ENCODE data around the gene CSRP2.

Gene CSRP2

DNA sequence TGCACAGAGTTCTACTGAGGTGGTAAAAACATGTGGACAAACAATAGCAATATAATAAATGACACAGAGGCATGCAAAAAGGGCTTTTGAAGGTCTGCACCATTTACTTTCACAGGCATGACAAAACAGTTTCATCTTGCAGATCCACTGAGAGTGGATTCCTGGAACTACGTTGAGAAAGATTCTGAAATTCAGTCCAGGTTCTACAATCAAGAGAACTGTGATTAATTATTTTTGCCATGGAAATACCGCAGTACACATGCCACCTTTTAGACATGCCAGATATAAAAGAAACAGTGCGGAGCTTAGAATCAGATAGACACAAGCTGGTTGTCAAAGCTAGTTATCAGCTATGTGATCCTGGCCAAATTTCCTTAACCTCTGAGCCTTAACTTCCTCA, 4.8 kb downstream of the CSRP2 start:
- Histone ChIP-seq H3K79me2 (ENCODE audit: insufficient read depth, low read length) (no peaks in the 10 kb centered on the region), H3K9me3 (ENCODE audit: insufficient read depth, low read length) (no peaks in the 10 kb centered on the region), H3K4me3 (ENCODE audit: insufficient read depth, low read length, poor library complexity, severe bottlenecking) (no peak overlapping the region), H4K20me1 (ENCODE audit: low read depth, low read length) (no peaks in the 10 kb centered on the region), H3K36me3 (ENCODE audit: low read length) (no peaks in the 10 kb centered on the region), H3K27me3 (ENCODE audit: low read length) (no peaks in the 10 kb centered on the region), H3K4me2 (ENCODE audit: low read depth, low read length, poor library complexity, severe bottlenecking) (no peak overlapping the region), H3K9ac (ENCODE audit: low read length) (no peak overlapping the region), H3F3A (ENCODE audit: insufficient read depth) (no peaks in the 10 kb centered on the region), H2AFZ (ENCODE audit: low read depth, low read length, severe bottlenecking) (no peak overlapping the region), H3K9me2 (replicated peaks; ENCODE audit: insufficient read depth, low read length) (no peaks in the 10 kb centered on the region), H3K27ac (ENCODE audit: low read depth, low read length) (no peak overlapping the region)
- no peak for TF ChIP-seq EZH2phosphoT487 (conservative IDR thresholded peaks at IDR 0.05; ENCODE audit: low read length)
- TF ChIP-seq, protein P1, sequence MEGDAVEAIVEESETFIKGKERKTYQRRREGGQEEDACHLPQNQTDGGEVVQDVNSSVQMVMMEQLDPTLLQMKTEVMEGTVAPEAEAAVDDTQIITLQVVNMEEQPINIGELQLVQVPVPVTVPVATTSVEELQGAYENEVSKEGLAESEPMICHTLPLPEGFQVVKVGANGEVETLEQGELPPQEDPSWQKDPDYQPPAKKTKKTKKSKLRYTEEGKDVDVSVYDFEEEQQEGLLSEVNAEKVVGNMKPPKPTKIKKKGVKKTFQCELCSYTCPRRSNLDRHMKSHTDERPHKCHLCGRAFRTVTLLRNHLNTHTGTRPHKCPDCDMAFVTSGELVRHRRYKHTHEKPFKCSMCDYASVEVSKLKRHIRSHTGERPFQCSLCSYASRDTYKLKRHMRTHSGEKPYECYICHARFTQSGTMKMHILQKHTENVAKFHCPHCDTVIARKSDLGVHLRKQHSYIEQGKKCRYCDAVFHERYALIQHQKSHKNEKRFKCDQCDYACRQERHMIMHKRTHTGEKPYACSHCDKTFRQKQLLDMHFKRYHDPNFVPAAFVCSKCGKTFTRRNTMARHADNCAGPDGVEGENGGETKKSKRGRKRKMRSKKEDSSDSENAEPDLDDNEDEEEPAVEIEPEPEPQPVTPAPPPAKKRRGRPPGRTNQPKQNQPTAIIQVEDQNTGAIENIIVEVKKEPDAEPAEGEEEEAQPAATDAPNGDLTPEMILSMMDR (IDR thresholded peaks at IDR 0.05; ENCODE audit: insufficient read depth, low read length, poor library complexity, severe bottlenecking), result no peak

DNA sequence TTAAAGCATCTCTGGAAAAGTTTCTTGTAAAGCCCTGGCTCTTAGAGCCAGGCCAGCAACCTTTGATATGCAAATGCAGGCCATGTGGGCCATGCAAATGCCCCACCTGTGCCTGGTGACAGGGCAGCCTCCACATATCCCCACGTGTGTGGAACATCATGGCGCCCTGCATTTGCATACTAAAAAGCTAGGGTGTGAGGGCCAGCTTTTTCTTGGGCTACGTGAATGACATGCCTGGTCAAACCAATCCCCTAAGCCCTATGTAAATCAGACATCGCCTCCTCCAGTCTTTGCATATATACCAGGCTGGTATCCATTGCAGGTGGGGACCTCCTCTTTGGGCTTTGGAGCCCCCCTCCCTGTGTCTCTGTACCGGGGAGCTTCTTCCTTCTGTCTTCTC, 6.4 kb downstream of the CSRP2 start:
- no peak overlapping the region for H3K4me3 ChIP-seq (ENCODE audit: insufficient read depth, low read length, poor library complexity, severe bottlenecking)
- H2AFZ ChIP-seq (ENCODE audit: low read depth, low read length, severe bottlenecking), result no peak overlapping the region
- no peaks in the 10 kb centered on the region for H3K9me3 ChIP-seq (ENCODE audit: insufficient read depth, low read length)
- no peaks in the 10 kb centered on the region for H3K79me2 ChIP-seq (ENCODE audit: insufficient read depth, low read length)
- H3K4me2 ChIP-seq (ENCODE audit: low read depth, low read length, poor library complexity, severe bottlenecking), result no peak overlapping the region
- H3K9me2 ChIP-seq (replicated peaks; ENCODE audit: insufficient read depth, low read length), result no peaks in the 10 kb centered on the region
- H3K9ac ChIP-seq (ENCODE audit: low read length), result no peak overlapping the region
- H3F3A ChIP-seq (ENCODE audit: insufficient read depth), result no peaks in the 10 kb centered on the region
- TF ChIP-seq, protein P1 (IDR thresholded peaks at IDR 0.05; ENCODE audit: insufficient read depth, low read length, poor library complexity, severe bottlenecking), result no peak
- TF ChIP-seq EZH2phosphoT487 (conservative IDR thresholded peaks at IDR 0.05; ENCODE audit: low read length), result no peak
- no peak overlapping the region for H3K27ac ChIP-seq (ENCODE audit: low read depth, low read length)
- no peaks in the 10 kb centered on the region for H3K36me3 ChIP-seq (ENCODE audit: low read length)
- no peaks in the 10 kb centered on the region for H3K27me3 ChIP-seq (ENCODE audit: low read length)
- no peaks in the 10 kb centered on the region for H4K20me1 ChIP-seq (ENCODE audit: low read depth, low read length)

DNA sequence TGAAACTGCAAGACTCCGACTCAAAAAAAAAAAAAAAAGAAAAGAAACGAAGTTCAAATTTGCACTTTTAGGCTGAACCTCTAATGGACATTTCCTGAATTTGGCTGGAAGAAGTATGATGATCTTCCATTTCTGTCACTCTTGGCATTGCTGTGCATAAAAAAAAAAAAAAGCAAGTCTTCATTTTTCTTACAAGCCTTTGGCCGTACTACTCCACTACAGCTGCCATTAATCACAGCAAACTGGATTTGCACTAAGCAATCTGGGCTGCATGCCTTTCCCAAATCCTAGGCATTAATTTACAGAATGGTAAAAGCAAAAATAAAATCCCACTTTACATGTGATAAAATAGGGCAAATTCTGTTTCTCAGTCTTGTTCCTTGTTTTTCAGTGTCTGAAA, 7.1 kb downstream of the CSRP2 start:
- H2AFZ ChIP-seq (ENCODE audit: low read depth, low read length, severe bottlenecking), result no peak overlapping the region
- H3K9me2 ChIP-seq (replicated peaks; ENCODE audit: insufficient read depth, low read length), result no peaks in the 10 kb centered on the region
- TF ChIP-seq, protein P1 (IDR thresholded peaks at IDR 0.05; ENCODE audit: insufficient read depth, low read length, poor library complexity, severe bottlenecking), result no peak
- no peak for TF ChIP-seq EZH2phosphoT487 (conservative IDR thresholded peaks at IDR 0.05; ENCODE audit: low read length)
- H3K4me3 ChIP-seq (ENCODE audit: insufficient read depth, low read length, poor library complexity, severe bottlenecking), result no peak overlapping the region
- H3K27ac ChIP-seq (ENCODE audit: low read depth, low read length), result no peak overlapping the region
- no peaks in the 10 kb centered on the region for H3K79me2 ChIP-seq (ENCODE audit: insufficient read depth, low read length)
- H3K4me2 ChIP-seq (ENCODE audit: low read depth, low read length, poor library complexity, severe bottlenecking), result no peak overlapping the region
- no peaks in the 10 kb centered on the region for H3K27me3 ChIP-seq (ENCODE audit: low read length)
- H3K36me3 ChIP-seq (ENCODE audit: low read length), result no peaks in the 10 kb centered on the region
- H3K9ac ChIP-seq (ENCODE audit: low read length), result no peak overlapping the region
- H3F3A ChIP-seq (ENCODE audit: insufficient read depth), result no peaks in the 10 kb centered on the region
- no peaks in the 10 kb centered on the region for H3K9me3 ChIP-seq (ENCODE audit: insufficient read depth, low read length)
- no peaks in the 10 kb centered on the region for H4K20me1 ChIP-seq (ENCODE audit: low read depth, low read length)
